ENCODE data around the gene TMEM101.
"Not testable (repeated sequence)": the region's sequence is repeated elsewhere in the genome, so short reads cannot be mapped to it uniquely, and the experiment has no call there.

Gene TMEM101

DNA sequence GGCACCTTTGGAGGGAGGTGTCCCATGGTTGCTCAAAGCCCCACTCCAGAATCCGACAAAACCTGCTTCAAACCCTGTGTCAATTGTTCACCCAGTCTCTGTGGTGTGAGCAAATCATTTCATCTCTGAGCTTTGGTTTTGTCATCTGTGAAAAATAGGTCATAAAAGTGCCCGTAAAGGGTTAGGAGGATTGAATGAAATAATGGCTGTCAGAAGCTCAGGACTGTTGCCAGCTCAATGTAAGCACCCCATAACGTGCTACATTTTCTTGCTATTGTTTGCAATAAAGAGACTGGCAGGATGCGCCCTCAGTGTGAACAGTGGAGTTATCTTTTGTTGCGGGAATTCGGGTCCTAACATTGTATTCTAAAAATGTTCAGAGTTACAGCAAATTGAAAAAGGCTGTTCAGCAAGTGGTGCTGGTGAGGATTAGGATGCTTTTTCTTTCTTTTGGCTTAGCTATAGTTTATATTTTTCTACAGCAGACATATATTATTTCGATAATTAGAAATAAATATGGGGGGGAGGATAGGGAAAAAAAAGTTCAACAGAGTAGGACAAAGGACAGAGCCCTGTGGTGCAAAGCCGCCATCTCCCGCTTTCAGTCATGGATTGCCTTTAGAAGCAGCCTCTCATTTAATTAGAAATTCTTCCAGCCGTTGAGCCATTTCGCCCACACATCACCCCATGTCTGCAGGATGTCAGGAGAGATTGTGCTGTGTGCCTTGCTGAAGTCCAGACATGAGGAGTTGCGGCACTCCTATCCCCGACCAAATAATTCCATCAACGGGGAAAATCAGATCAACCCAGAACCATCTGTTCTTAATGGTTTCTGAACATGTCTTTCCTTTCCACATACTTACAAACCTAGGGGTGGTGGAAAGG lies 40.1 kb downstream of the TMEM101 start:
- H3K4me1 Mint-ChIP-seq = no peaks in the 10 kb centered on the region
- peaks cover 27% of the 10 kb centered on the region for H3K27me3 Mint-ChIP-seq
- DNase-seq (ENCODE audit: low spot score in 2 of 2) (no peak), ATAC-seq (replicated peaks; ENCODE audit: extremely low read depth, poor library complexity, severe bottlenecking) (no peak)
- peaks cover 1% of the 10 kb centered on the region for H3K36me3 Mint-ChIP-seq (ENCODE audit: insufficient read depth)
- no peak overlapping the region for H3K4me3 Mint-ChIP-seq
- H3K27ac Mint-ChIP-seq (ENCODE audit: low read depth) = no peak overlapping the region
- H3K9me3 Mint-ChIP-seq = no peaks in the 10 kb centered on the region

DNA sequence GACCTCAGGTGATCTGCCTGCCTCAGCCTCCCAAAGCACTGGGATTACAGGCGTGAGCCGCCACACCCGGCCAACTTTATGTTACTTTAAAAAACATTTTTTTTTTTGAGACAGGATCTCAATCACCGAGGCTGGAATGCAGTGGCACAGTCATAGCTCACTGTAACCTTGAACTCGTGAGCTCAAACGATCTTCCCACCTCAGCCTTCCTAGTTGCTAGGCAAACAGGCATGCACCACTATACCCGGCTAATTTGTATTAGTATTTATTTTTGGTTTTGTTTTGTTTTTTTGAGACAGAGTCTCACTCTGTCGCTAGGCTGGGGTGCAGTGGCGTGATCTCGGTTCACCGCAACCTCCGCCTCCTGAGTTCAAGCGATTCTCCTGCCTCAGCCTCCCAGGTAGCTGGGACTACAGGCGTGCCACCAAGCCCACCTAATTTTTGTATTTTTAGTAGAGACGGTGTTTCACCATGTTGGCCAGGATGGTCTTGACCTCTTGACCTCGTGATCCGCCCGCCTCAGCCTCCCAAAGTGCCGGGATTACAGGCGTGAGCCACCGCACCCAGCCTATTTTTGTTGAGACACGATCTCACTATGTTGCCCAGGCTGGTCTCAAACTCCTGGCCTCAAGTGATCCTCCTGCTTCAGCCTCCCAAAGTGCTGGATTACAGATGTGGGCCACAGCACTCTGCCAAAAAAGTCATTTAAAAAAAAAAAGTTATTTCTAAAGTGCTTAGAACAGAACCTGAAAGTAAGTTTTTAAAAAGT lies 42.1 kb downstream of the TMEM101 start:
- peaks cover 15% of the 10 kb centered on the region for H3K27me3 Mint-ChIP-seq
- not testable (repeated sequence) for H3K4me1 Mint-ChIP-seq; H3K4me3 Mint-ChIP-seq; DNase-seq (ENCODE audit: low spot score in 2 of 2); H3K36me3 Mint-ChIP-seq (ENCODE audit: insufficient read depth); H3K9me3 Mint-ChIP-seq; H3K27ac Mint-ChIP-seq (ENCODE audit: low read depth); ATAC-seq (replicated peaks; ENCODE audit: extremely low read depth, poor library complexity, severe bottlenecking)

DNA sequence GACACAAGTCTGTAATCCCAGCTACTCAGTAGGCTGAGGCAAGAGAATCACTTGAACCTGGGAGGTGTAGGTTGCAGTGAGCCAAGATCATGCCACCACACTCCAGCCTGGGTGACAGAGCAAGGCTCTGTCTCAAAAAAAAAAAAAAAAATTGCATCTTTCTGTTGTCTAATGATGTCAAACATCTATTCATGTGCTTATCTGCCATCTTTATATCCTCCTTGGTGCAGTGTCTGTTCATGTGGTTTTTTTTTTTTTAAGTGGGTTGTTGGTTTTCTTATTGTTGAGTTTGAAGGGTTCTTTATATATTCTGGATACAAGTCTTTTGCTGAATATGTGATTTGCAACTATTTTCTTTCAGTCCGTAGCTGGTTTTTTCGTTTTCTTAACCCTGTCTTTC lies 43.3 kb downstream of the TMEM101 start:
- H3K9me3 Mint-ChIP-seq; H3K4me1 Mint-ChIP-seq; ATAC-seq (replicated peaks; ENCODE audit: extremely low read depth, poor library complexity, severe bottlenecking); H3K27ac Mint-ChIP-seq (ENCODE audit: low read depth); DNase-seq (ENCODE audit: low spot score in 2 of 2); H3K36me3 Mint-ChIP-seq (ENCODE audit: insufficient read depth); H3K4me3 Mint-ChIP-seq: not testable (repeated sequence)
- H3K27me3 Mint-ChIP-seq = peaks cover 25% of the 10 kb centered on the region

- Mint-ChIP-seq H3K36me3 (ENCODE audit: insufficient read depth) (peaks cover 1% of the 10 kb centered on the region), H3K9me3 (no peaks in the 10 kb centered on the region), H3K27me3 (peaks cover 25% of the 10 kb centered on the region), H3K4me1 (no peaks in the 10 kb centered on the region), H3K4me3 (no peak overlapping the region), H3K27ac (ENCODE audit: low read depth) (no peak overlapping the region)
- ATAC-seq (replicated peaks; ENCODE audit: extremely low read depth, poor library complexity, severe bottlenecking) = no peak
- DNase-seq (ENCODE audit: low spot score in 2 of 2) = no peak
Measured at GRCh38 chr17:43970366-43970765, 44.4 kb downstream of the TMEM101 start.

- no peaks in the 10 kb centered on the region for H3K4me1 Mint-ChIP-seq
- H3K36me3 Mint-ChIP-seq (ENCODE audit: insufficient read depth) = peaks cover 2% of the 10 kb centered on the region
- no peak for DNase-seq (ENCODE audit: low spot score in 2 of 2)
- no peak for ATAC-seq (replicated peaks; ENCODE audit: extremely low read depth, poor library complexity, severe bottlenecking)
- no peak overlapping the region for H3K4me3 Mint-ChIP-seq
- H3K9me3 Mint-ChIP-seq = no peaks in the 10 kb centered on the region
- peaks cover 15% of the 10 kb centered on the region for H3K27me3 Mint-ChIP-seq
- no peak overlapping the region for H3K27ac Mint-ChIP-seq (ENCODE audit: low read depth)
Measured at GRCh38 chr17:43967251-43967875, 47.4 kb downstream of the TMEM101 start.

DNA sequence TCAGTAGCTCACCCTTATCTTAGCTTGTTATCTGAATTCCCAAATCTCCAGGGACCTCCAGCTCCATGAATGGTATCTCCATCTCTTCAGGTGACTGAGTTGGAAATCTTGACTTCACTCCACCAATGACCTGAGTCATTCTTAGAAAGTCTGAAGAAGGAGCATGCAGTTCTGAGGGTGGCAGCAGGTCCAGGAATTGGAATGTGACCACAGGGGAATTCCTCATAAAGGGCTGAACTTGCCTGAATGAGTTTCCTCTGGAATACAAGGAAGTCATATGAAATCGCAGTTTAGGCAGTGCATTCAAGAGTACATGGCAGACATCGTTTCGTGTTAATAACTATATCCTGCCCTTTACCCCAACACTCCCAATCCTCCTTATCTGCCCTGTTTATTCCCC lies 48.5 kb downstream of the TMEM101 start:
- Mint-ChIP-seq H3K9me3 (no peaks in the 10 kb centered on the region), H3K27me3 (peaks cover 26% of the 10 kb centered on the region), H3K4me3 (no peak overlapping the region), H3K27ac (ENCODE audit: low read depth) (no peak overlapping the region), H3K4me1 (no peaks in the 10 kb centered on the region), H3K36me3 (ENCODE audit: insufficient read depth) (peaks cover 2% of the 10 kb centered on the region)
- ATAC-seq (replicated peaks; ENCODE audit: extremely low read depth, poor library complexity, severe bottlenecking) (no peak), DNase-seq (ENCODE audit: low spot score in 2 of 2) (no peak)

DNA sequence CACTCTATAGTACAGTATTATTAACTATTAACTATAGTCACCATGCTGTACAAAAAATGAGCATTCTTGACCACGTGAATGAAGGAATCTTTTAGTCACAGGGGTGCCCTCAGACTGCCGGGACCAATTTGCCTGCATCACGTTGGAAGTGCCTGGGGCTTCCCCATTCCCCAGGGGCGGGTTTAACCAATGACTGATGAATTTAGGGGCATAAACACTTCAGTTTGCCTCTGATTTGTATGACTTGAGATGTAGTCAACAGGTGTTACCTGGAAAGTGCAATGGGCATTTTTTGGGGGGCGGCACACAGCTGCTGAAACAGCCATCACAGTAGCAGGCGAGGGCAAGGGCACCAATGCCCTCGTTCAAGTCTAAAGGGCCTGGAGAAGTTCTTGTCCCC lies 52.3 kb downstream of the TMEM101 start:
- H3K9me3 Mint-ChIP-seq = no peaks in the 10 kb centered on the region
- H3K36me3 Mint-ChIP-seq (ENCODE audit: insufficient read depth) = peaks cover 1% of the 10 kb centered on the region
- H3K27ac Mint-ChIP-seq (ENCODE audit: low read depth) = no peak overlapping the region
- ATAC-seq (replicated peaks; ENCODE audit: extremely low read depth, poor library complexity, severe bottlenecking) (no peak), DNase-seq (ENCODE audit: low spot score in 2 of 2) (no peak)
- H3K4me1 Mint-ChIP-seq = no peaks in the 10 kb centered on the region
- peaks cover 31% of the 10 kb centered on the region for H3K27me3 Mint-ChIP-seq
- H3K4me3 Mint-ChIP-seq = no peak overlapping the region

GRCh38 chr17:43961954-43962353 lies 52.8 kb downstream of the TMEM101 start:
- no peak for DNase-seq (ENCODE audit: low spot score in 2 of 2)
- Mint-ChIP-seq H3K9me3 (no peaks in the 10 kb centered on the region), H3K27me3 (peaks cover 26% of the 10 kb centered on the region), H3K4me3 (no peak overlapping the region), H3K27ac (ENCODE audit: low read depth) (no peak overlapping the region), H3K36me3 (ENCODE audit: insufficient read depth) (peaks cover 1% of the 10 kb centered on the region), H3K4me1 (no peaks in the 10 kb centered on the region)
- no peak for ATAC-seq (replicated peaks; ENCODE audit: extremely low read depth, poor library complexity, severe bottlenecking)

DNA sequence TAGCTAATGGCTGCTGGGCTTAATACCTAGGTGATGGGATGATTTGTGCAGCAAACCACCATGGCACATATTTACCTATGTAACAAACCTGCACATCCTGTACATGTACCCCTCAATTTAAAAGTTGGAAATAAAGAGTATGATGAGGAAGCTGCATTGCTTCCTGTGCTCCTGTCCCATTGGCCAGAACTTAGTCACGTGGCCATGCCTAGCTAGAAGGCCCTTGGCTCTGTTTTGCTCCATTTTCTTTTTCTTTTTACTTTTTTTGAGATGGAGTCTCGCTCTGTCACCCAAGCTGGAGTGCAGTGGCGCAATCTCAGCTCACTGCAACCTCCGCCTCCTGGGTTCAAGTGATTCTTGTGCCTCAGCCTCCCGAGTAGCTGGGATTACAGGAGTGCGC lies 53.5 kb downstream of the TMEM101 start:
- not testable (repeated sequence) for ATAC-seq (replicated peaks; ENCODE audit: extremely low read depth, poor library complexity, severe bottlenecking); DNase-seq (ENCODE audit: low spot score in 2 of 2); H3K4me1 Mint-ChIP-seq; H3K9me3 Mint-ChIP-seq; H3K27ac Mint-ChIP-seq (ENCODE audit: low read depth); H3K36me3 Mint-ChIP-seq (ENCODE audit: insufficient read depth); H3K4me3 Mint-ChIP-seq
- H3K27me3 Mint-ChIP-seq = peaks cover 21% of the 10 kb centered on the region
